A172 (cell line): ENCODE results near the gene ENTPD1. TPM values are rescaled to one million over a fixed set of nuclear protein-coding genes. Genes with fewer than 3 reads are reported as not detected.
"Not testable (repeated sequence)": the region's sequence is repeated elsewhere in the genome, so short reads cannot be mapped to it uniquely, and the experiment has no call there.

ENCODE experiments used
- DNase-seq: peaks from one replicate; pipeline ENCODE4 v3.0.0-alpha.2; 2015; ENCODE audit warnings: low spot score
- total RNA-seq: library from RNA; depleted of rRNA; stranded (reverse); fragments of >200 nt; shearing (Covaris generic); gene quantifications from 2 replicates; pipeline ENCODE4 v1.2.3, GENCODE V29; 2014; rRNA removed

Gene ENTPD1, protein sequence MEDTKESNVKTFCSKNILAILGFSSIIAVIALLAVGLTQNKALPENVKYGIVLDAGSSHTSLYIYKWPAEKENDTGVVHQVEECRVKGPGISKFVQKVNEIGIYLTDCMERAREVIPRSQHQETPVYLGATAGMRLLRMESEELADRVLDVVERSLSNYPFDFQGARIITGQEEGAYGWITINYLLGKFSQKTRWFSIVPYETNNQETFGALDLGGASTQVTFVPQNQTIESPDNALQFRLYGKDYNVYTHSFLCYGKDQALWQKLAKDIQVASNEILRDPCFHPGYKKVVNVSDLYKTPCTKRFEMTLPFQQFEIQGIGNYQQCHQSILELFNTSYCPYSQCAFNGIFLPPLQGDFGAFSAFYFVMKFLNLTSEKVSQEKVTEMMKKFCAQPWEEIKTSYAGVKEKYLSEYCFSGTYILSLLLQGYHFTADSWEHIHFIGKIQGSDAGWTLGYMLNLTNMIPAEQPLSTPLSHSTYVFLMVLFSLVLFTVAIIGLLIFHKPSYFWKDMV
- total RNA-seq = 1.9 and 2.5 TPM in 2 replicates

DNA sequence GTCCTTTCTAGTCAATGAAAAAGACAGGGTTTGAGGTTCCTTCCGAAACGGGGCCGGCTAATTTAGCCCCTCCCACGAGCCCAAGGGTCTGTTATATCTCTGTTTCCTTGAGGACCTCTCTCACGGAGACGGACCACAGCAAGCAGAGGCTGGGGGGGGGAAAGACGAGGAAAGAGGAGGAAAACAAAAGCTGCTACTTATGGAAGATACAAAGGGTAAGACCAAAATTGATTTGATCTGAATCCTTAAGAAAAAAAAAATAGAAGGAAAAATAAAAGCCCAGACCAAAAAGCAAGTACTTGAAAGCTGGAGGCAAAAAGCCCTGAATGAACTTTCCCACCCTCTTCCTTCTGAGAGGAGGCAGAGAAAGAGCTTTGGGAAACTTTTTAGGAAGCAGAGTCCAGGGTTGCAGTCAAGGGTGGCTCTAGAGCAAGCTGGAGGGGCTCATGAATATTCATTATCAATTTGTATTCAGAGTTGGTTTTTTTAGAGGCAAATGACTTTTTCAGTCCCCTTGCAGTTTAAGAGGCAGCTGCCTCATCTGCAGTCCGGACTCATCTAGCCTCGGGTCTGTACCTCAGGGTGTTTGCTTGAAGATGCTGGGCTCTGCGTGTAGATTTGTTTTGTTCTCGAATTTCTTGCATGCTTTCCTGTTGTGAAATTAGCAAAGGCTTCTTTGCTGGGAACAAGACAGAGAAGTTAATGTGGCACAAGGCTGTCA lies at the start of gene ENTPD1:
Gene ENTPD1, plus strand, starts transcription at position 123 of the 721 bp plus-strand sequence. Its CDS starts 77 bp downstream, at position 200.
- no peak for DNase-seq

DNA sequence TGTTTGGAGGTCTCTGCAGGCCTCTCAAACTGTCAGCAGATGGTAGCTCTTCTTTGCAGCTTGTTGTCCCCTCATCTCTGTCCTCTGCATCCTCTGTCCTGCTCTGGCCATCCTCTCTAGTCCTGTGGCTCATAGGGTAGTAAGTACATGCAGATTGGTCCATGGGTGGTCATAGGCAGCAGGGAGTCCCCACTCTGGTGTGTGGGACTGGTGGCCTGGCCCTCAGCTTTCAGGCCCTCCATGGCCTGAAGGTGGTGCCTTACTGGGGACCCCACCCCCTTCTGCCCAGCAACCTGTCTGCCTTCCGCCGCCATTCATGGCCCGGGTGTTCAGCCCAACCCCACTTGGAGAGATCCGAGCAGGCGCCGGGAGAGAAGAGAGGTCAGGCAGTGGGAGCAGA lies 49.4 kb upstream of the ENTPD1 start:
- no peak for DNase-seq

DNA sequence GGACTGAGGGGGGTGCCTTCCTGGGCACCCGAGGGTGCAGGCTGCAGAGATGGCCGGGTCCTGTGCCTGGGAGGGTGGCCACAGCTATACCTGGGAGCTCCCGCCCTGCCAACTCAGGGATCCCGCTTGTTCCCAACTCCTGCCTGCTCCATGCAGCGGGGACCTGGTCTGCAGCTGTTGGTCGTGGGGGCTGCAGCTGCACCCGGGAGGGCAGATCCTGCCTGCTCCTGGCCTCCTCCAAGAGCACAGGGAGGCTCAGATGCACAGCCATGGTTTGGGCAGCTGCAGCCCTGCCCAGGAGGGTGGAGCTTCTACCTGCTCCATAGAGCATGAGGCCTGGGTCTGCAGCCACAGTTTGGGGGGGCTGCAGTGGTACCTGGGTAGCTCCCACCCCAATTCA lies 49.0 kb upstream of the ENTPD1 start:
- no peak for DNase-seq

DNA sequence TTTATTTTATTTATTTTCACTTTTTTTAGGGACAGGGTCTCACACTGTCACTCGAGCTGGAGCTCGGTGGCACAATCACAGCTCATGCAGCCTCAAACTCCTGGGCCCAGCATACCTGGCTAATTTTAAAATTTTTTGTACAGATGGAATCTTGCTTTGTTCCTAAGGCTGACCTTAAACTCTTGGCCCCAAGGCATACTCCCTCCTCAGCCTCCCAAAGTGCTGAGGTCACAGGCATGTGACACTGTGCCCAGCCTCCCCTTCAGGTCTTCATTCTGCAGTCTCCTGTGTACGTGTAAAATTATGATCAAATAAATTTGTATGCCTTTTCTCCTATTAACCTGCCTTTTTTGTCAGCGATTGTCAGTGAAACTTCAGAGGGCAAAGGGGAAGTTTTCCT lies 44.5 kb upstream of the ENTPD1 start:
- DNase-seq = no peak

DNA sequence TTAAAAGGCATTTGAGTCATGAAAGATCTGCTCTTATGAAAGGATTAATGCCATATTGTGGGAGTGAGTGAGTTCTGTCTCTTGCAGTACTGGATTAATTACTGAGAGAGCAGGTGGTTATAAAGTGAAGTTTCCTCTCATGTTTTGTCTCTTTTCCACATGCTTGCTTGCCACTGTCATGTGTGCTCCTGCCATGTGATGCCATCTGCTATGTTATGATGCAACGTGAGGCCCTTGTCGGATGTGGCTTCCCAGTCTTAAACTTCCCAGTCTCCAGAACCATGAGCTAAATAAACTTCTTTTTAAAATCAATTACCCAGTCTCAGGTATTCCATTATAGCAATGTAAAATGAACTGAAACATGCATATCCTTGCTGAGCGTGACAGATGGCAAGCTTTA lies 39.5 kb upstream of the ENTPD1 start:
- DNase-seq = no peak

DNA sequence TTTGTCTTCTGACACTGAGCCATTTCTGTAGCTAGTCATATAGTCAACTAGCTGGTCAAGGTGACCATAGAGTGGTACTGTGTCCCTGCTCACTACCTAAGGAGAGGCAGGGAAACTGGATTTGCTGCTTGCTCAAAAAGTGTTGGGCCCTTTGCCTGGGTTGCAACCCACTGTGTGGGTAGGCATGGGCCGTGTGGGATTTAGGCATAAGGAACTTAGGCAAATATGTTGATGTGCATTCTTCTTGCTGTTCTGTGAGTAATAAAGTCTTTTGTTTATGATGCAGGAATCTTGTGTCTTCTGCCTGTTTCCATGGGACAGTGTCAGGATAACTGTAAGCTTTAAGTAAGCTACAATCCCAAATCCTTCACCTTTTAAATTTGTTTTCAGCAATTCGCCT lies 39.1 kb upstream of the ENTPD1 start:
- DNase-seq = no peak

DNA sequence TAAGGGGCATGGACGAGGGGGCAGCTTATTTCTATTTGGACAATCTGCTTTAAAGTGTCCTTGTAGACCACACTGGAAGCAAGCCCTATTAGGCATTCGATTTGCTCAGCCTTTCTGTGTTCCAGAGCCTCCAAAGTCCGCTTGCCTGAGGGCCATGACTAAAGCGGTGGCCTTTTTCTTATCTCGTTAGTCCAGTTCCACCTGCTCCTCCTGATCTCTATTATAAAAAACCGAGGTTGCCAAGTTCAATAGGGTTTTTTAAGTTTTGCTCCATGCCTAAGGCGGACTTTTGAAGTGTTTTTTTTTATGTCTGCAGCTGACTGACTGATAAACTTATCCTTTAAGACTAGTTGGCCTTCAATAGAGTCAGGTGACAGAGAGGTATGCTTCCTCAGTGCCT lies 35.2 kb upstream of the ENTPD1 start:
- DNase-seq = not testable (repeated sequence)

DNA sequence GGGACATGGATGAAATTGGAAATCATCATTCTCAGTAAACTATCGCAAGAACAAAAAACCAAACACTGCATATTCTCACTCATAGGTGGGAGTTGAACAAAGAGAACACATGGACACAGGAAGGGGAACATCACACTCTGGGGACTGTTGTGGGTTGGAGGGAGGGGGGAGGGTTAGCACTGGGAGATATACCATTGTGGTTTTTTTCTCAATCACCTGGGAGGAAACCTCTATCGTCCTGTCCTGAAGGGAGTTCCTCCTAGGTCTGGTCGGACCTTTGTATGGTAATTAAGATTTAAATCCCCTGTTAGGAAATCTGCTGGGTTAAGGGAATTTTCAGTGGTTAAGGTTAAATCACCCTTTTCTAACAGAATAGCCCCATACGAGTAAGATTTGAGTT lies 33.5 kb upstream of the ENTPD1 start:
- DNase-seq = not testable (repeated sequence)

DNA sequence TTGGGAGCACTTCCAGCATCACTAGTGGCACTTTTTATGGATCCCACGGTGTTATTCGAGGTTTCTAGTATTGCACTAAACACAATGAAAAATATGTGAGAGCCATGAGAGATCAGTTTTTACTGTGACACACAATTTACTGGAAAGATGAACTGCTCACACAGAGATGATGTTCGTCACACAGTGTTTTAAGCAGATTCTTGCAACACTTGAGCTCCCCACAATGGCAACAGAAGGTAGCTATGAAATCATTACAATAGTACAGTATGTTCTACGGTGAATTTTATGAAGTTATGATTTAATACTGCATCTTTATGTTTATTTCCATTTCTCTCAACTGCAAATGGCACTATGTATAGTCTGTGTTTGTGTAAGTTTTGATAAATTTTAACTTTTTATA lies 27.4 kb upstream of the ENTPD1 start:
- DNase-seq = no peak

DNA sequence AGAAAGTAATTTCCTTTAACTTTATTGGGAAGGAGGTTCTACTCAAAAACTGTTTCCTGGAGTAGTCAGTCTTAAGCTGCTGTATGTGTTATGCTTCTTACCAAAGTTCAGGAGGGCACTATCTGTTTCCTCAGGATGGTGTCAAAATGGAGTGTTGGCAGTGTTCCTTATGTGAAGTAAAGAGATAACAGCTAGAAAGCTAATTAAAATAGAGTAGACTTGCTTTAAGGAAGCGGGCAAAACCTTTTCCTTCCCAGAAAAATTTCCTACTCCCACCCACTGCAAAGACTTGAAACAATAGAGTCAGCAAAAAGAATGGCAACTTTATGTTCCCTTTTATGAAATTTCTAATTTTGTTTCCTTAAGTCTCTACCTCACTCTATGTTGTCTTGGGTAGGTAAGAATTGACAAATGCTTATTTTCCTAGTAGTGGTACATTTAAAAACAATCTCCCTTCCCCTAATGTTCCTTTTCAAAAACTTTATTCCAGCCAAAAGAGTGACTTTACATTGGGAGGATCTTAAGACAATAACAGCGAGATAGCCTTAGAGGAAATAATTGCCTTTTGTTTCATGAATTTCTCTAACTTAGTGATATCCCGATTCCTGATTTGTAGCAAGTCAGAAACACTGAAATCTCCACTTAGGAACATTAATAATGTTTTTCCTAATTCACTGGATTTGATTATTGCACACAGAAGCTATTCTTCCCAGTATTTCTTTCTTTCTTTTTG lies 26.5 kb upstream of the ENTPD1 start:
- no peak for DNase-seq

DNA sequence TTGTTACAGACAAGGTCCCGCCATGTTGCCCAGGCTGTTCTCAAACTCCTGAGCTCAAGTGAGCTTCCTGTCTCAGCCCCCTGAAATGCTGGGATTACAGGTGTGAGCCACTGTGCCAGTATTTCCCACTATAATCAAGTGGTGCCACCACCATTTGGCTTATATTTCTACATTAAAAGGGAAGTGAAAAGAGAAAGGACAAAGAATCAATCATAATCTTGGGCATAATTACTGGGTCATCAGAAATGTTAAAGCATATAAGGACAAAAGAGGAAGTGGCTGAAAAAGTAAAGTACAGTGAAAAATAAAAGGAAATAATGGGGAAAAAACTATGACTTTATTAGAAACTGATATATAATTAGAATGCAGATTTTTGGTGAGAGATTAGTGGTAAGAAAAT lies 25.7 kb upstream of the ENTPD1 start:
- no peak for DNase-seq

DNA sequence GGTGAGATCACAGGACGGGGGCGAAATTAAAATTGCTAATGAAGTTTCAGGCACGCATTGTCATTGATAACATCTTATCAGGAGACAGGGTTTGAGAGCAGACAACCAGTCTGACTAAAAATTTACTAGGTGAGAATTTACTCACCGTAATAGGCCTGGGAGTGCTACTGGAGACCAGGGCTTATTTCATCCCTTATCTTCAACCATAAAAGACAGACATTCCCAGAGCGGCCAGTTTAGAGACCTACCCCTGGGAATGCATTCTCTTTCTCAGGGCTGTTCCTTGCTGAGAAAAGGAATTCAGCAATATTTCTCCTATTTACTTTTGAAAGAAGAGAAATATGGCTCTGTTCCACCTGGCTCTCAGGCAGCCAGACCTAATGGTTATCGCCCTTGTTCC lies 23.1 kb upstream of the ENTPD1 start:
- DNase-seq = not testable (repeated sequence)

DNA sequence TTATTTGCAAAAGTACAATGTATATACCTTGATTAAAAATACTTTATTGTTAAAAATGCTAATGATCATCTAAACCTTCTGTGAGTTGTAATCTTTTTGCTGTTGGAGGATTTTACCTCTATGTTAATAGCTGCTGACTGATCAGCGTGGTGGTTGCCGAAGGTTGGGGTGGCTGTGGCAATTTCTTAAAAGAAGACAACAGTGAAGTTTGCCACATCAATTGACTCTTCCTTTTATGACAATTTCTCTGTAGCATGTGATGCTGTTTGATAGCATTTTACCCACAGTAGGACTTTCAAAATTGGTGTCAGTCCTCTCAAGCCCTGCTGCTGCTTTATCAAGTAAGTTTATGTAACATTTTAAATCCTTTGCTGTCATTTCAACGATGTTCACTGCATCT lies 16.9 kb upstream of the ENTPD1 start:
- DNase-seq = no peak

DNA sequence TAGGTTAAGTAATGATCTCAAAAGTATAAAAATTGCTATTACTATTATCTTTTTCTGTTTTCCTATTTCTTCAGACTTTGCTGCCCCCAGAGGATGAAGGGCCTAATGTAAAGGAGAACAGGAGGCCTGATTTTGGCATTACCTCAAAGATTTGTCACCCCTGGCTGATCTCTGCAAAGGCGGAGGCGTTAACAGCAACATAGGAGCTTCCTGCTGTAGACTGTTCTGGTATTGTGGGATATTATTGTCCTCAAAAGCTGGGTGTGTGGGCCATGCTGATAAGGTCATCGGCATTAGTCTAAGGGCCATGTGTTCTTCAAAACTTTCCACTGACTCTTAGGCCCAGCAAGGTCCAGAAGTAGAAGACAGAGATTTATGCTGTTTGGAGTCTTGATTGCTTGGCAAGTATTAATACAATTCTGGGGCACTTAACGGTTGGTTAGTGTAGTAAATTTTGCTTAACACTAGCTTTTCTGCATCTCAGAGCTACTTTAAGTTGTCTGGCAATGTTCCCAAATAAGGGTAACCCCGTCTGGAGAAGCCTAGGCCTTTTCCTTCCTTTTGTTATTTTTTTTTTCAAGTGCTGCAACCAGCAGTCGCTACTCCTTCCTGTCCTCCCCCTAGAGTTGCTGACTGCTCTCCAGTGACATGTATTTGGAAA lies 14.0 kb upstream of the ENTPD1 start:
- no peak for DNase-seq

DNA sequence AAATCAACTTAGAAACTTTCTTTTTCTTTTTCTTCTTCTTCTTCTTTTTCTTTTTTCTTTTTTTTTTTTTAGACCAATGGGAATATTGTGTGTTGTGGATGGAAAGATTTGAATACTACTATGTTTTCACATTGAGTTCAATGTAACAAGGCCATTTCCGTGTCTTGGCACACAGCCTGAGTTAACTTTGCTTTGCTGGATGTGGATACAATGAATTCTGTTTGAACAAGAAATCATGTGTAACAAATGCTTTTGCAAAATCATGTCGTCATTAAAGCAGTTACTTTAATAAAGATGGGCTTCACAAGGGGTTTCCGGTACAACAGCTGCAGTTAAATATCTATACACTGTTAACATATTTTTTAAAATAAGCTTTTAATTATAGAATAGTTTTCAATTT lies 13.5 kb upstream of the ENTPD1 start:
- no peak for DNase-seq

DNA sequence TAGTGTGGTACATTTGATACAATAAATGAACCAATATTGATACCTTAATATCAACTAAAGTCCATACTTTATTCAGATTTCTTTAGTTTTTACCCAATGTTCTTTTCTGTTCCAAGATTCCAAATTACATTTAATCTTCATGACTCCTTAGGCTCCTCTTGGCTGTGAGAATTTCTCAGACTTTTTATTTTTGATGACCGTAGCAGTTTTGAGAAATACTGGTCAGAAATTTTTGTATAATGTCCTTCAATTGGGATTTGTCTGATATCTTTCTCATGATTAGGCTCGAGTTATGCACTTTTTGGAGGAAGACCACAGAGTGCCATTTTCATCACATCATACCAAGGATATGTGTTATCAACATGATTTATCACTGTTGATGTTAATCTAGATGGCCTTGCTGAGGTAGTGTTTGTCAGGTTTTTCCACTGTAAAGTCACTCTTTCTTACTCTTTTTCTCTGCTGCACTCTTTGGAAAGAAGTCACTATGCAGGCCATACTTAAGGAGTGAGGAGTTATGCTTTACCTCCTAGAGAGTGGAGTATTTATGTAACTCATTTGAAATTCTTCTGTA lies 12.9 kb upstream of the ENTPD1 start:
- no peak for DNase-seq

DNA sequence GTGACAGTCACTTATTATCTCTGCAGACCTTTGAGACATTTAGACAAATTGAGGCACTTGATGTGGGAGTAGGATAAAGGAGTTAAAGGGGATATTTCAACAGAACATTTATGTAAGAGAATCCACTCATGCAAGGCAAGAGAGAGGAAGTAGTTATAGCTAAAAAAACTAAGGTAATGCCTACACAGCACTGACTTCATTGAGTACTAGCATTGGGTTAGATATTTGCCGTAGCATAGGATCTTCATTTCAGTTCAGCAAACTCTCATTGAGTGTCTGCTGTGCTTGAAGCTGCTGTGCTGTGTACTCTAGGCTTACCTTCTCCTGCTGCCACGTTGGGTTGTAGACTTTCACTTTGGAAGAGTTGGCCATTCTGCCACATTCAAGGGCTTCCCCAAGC lies 10.5 kb upstream of the ENTPD1 start:
- no peak for DNase-seq

DNA sequence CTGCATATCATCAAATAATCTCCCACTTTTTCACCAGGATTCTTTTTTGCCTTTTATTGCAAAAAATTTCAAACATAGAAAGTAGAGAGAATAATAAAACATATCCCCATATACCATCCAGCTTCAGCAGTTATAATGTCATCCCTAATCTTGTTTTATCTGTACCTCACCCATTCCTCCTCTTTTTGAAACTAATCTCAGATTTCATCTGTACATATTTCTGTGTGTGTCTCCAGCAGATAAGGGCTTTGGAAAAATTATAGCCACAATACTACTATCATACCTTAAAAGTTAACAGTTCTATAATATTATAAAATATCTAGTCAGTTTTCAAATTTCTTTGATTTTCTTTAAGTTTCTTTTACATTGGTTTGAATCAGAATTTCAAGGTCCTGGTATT lies 7.6 kb upstream of the ENTPD1 start:
- no peak for DNase-seq

DNA sequence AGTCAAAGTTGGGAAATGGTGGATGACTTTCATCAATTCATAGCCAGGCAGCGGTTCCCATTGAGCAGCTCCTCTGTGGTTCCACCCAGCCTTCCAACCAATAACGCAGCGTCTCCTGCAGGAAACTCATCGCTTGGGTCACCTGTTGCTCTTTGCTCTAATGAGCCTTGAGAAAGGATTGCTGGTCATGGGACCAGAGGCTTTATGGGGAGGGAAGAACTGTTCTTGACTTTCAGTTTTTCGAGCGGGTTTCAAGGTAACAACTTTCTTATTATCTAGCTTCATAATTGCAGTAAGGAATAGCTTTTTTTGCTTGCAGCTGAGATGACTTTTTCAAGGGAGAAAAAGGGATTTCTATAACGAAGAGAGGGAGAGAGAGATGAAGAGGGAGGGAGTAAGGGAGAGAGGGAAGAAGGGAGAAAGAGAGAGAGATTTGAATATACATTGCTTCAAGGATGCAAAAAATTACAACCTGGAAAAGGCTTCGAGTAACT lies 405 bp upstream of the ENTPD1 start:
- DNase-seq = peak; percentile 69

DNA sequence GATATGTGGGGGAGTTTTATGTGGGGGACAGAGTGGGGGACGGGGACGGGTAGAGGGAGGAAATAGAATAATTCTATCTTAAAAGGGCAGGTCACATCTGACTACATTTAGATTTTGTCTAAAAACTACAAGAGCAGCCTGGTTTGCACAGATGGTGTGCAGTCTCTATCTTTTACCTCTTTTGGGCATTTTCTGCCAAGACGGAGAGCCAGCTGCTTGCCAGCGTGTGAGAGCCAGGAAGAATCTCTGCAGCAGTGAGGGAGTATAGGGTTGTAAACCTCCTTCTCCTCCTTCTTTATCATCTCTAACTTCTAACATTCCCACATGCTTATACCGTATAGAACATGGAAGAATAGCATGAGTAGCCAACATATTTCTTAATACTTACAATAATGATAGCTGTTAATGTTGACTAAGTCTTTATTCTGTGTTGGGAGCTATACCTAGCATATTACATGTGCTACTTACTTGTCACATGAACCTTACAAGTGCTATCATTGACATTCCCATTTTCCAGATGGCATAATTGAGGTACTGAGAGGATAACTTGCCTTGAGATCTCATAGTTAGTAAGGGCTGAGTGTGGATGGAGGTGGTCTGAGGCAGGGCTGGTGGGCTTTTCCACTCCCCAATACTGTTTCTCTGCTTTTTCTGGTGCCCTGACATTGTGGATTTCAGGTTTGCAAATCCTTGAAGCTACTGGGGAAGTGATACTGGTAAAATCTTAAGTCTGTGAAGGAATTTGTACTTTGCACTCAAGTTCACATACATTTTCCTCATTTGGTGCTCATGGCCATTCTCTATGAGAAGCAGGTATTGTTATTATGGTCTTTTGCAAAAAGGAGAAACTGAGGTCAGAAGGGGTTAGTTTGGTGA lies 1.1 kb downstream of the ENTPD1 start:
- no peak for DNase-seq
